Measurements from ENCODE around the gene MIEF1.
"Not testable (repeated sequence)": the region's sequence is repeated elsewhere in the genome, so short reads cannot be mapped to it uniquely, and the experiment has no call there.

The MIEF1 gene

GRCh38 chr22:39517470-39517869, 15.4 kb downstream of the MIEF1 start:
- DNase-seq: no peak

- no peak for DNase-seq
Measured at GRCh38 chr22:39518144-39518786, 16.2 kb downstream of the MIEF1 start.

DNA sequence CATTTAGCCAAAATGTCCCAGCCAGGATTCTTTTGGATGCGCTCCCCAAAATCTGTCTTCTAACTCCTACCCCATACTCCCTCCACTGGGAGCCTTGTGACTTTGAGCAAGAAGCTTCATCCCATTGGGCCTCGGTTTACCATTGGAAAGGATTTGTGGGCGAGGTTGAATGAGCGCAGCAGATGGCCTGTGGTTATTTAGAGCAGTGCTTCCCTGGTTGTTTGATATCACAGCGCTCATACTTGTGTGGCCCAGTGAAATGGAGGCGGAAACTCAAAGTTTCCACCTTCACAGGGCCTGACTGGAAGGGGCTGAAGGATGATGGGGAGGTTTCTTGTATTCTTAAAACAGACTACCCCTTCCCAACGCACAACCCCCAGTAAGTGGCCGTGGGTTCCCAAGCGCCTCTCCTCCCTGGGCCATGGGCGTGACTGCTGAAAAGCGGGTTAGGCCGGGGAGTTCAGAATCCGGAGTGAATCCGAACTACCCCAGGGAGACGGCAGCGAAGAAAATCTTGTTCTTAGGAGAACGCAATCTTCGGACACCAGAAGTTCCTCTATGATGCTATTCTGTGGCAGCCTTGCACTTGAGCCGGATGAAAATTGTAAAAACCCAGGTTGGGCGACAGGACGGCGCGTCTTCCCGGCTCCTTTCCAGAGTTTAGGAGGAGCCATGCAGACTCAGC, 17.0 kb downstream of the MIEF1 start:
- DNase-seq: no peak

GRCh38 chr22:39519681-39520225, 17.7 kb downstream of the MIEF1 start:
- no peak for DNase-seq

DNA sequence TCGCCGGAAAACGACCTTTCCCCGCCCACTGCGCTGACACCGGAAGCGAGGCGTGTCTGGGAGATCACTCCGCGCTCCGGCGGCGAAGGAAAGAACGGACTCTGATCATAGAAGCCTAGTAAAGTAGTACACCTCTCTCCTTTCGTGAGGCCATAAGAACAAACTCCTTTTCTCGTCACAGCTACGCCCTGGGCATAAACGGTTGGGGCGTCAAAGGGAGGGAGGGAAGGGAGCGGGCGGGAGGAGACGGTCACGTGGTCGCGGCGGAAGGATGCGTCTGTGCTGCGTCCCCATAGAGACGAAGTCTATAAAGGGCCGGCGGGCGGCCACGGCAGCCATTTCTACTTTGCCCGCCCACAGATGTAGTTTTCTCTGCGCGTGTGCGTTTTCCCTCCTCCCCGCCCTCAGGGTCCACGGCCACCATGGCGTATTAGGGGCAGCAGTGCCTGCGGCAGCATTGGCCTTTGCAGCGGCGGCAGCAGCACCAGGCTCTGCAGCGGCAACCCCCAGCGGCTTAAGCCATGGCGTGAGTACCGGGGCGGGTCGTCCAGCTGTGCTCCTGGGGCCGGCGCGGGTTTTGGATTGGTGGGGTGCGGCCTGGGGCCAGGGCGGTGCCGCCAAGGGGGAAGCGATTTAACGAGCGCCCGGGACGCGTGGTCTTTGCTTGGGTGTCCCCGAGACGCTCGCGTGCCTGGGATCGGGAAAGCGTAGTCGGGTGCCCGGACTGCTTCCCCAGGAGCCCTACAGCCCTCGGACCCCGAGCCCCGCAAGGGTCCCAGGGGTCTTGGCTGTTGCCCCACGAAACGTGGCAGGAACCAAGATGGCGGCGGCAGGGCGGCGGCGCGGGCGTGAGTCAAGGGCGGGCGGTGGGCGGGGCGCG, 18.4 kb downstream of the MIEF1 start, which contains the start of gene ATF4:
Gene ATF4 (plus strand): TSS at position 337 of the 880 bp plus-strand sequence. CDS start 884 bp downstream, outside the sequence.
- DNase-seq: peak; percentile 98

- DNase-seq: peak; percentile 73
Measured at GRCh38 chr22:39521106-39521885, 19.2 kb downstream of the MIEF1 start.

GRCh38 chr22:39522091-39522490, 20.0 kb downstream of the MIEF1 start:
- DNase-seq: not testable (repeated sequence)

- peak; percentile 44 for DNase-seq
Measured at GRCh38 chr22:39522567-39523300, 20.6 kb downstream of the MIEF1 start.

- no peak for DNase-seq
Measured at GRCh38 chr22:39524089-39524752, 22.1 kb downstream of the MIEF1 start.

DNA sequence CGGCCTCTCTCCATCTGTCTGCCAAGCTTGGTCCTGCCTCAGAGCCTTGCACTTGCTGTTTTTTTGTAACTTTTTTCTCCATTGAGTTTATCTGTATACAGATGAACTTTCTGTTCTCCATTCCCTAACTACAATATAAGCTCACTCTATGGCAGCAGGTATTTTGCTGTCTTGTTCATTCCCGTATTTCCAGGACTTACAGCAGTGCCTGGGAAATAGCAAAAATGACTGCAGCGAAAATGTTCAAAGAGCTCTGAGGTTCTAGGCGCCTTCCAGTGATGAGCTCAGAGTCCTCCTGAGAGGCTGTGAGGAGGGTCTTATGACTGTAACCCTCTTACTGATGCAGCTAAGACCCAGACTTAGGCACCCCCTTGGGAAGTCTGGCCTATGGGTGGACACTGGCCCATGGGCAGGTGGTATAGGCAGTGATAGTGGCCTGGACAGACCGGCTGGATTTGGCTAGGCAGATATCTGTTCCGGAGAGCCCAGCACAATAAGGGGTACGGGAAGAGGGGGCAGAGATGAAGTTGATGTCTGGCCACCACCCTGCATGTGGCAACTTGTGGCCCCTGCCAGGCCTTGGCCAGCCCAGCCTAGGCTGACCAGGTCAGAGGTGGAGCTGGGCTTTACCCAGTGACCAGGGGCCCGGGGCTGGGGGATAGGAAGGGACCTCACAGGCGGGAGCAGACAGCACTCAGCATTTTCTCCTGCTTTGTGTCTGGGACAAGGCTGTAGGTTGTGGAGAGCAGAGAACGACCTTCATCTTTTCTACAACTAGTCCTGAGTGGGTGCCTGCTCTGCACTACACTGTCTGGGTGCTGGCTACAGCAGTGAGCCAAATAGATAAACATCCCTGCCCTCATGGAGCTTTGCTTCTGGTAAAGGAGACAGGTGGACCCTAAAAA, 22.9 kb downstream of the MIEF1 start:
- no peak for DNase-seq

GRCh38 chr22:39525658-39525975, 23.5 kb downstream of the MIEF1 start:
- DNase-seq: no peak

- DNase-seq: peak; percentile 54
Measured at GRCh38 chr22:39526736-39527171, 24.7 kb downstream of the MIEF1 start.

GRCh38 chr22:39527481-39527961, 25.4 kb downstream of the MIEF1 start:
- no peak for DNase-seq

- no peak for DNase-seq
Measured at GRCh38 chr22:39528080-39528661, 26.1 kb downstream of the MIEF1 start.

- DNase-seq: peak; percentile 94
Measured at GRCh38 chr22:39528681-39529486, 26.8 kb downstream of the MIEF1 start.

DNA sequence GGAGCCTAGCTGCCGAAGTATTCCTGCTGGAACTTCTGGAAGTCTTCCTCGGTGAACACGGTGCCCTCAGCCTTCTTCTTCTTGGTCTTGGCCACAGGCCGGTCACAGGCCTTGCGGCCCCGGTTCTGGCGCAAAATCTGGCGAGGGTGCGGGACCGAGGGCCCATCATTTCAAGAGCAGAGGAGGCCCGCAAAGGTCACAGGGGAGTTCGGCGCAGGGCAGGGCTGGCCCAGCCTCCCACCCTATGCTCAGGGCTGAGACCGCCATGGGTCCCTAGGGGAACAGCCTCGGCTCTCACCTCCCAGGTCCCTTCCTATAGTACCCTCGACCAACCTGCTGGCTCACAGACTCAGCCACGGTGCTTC, 27.4 kb downstream of the MIEF1 start:
- no peak for DNase-seq

- DNase-seq: no peak
Measured at GRCh38 chr22:39530116-39530515, 28.0 kb downstream of the MIEF1 start.

GRCh38 chr22:39530692-39531331, 28.7 kb downstream of the MIEF1 start:
- peak; percentile 52 for DNase-seq
